CD4-positive, alpha-beta T cell (primary cell): ENCODE results near the gene ACACA. TPM values are rescaled to one million over a fixed set of nuclear protein-coding genes. Genes with fewer than 3 reads are reported as not detected.

Source experiments
- ATAC-seq: fragments of 200-7000 bp; cut with Tn5 transposase; one replicate; pipeline ENCODE4 v1.10.0; 2022; ENCODE audit warnings: mild to moderate bottlenecking; ENCODE audit not compliant: poor library complexity
- CTCF ChIA-PET: fragments of 350-600 bp; sonication (Branson Sonifier 250); formaldehyde crosslinking; loops from one replicate; lab custom pipeline; 2021; ENCODE audit warnings: antibody characterized with exemption, inconsistent platforms; lab: Charles Lee
- POLR2A ChIA-PET: fragments of 350-600 bp; sonication (Branson Sonifier 250); formaldehyde crosslinking; loops from one replicate; lab custom pipeline; 2021; ENCODE audit warnings: antibody characterized with exemption, inconsistent platforms; lab: Charles Lee
- DNase-seq, 14 experiments: peaks; one replicate each; pipeline ENCODE4 v3.0.0-alpha.2; 2013 to 2020; ENCODE audit warnings: mixed read lengths in 2 of 14
- H3K27ac ChIP-seq, 2 donors: one replicate each; pipeline versions ENCODE4 v1.5.1 to v1.7.0; 2013; ENCODE audit warnings: low read length in 2 of 2, low read depth in 1 of 2, mild to moderate bottlenecking in 1 of 2
- H3K27me3 ChIP-seq, 2 experiments: 1 replicate in 1 of 2; 2 replicates in 1 of 2; pipeline versions ENCODE4 v1.6.1 to v1.7.0; 2013; ENCODE audit warnings: low read length in 2 of 2, control low read depth in 1 of 2, mild to moderate bottlenecking in 1 of 2, moderate library complexity in 1 of 2; ENCODE audit not compliant: insufficient read depth in 2 of 2, control insufficient read depth in 1 of 2
- H3K36me3 ChIP-seq: one replicate; pipeline ENCODE4 v1.6.1; 2013; ENCODE audit warnings: low read length, control low read depth; ENCODE audit not compliant: insufficient read depth
- H3K4me1 ChIP-seq: one replicate; pipeline ENCODE4 v1.6.1; 2013; ENCODE audit warnings: low read length, control low read depth; ENCODE audit not compliant: insufficient read depth
- H3K4me3 ChIP-seq: one replicate; pipeline ENCODE4 v1.5.1; 2013; ENCODE audit warnings: mild to moderate bottlenecking, low read length, moderate library complexity
- H3K9me3 ChIP-seq, 2 experiments: 1 replicate in 1 of 2; 2 replicates in 1 of 2; pipeline versions ENCODE4 v1.6.1 to v1.7.0; 2013; ENCODE audit warnings: low read length in 2 of 2, mild to moderate bottlenecking in 2 of 2, control low read depth in 1 of 2, moderate library complexity in 1 of 2; ENCODE audit not compliant: control insufficient read depth in 1 of 2, insufficient read depth in 1 of 2
- H3K27ac Mint-ChIP-seq: one replicate; pipeline ENCODE4 v1.8.0; 2020; ENCODE audit warnings: mixed read lengths
- H3K27me3 Mint-ChIP-seq: one replicate; pipeline ENCODE4 v1.8.0; 2021; ENCODE audit warnings: mixed read lengths
- H3K36me3 Mint-ChIP-seq: one replicate; pipeline ENCODE4 v1.8.0; 2021; ENCODE audit warnings: low read depth, mixed read lengths
- H3K4me1 Mint-ChIP-seq: one replicate; pipeline ENCODE4 v1.8.0; 2021; ENCODE audit warnings: low read depth, mixed read lengths
- H3K4me3 Mint-ChIP-seq: one replicate; pipeline ENCODE4 v1.8.0; 2020; ENCODE audit warnings: mild to moderate bottlenecking, mixed read lengths
- H3K9me3 Mint-ChIP-seq: one replicate; pipeline ENCODE4 v1.8.0; 2020; ENCODE audit warnings: mixed read lengths
- CTCF ChIP-seq: fragments of 200-600 bp; IDR thresholded peaks from one replicate; pipeline ENCODE4 v1.8.0; 2022; ENCODE audit warnings: antibody characterized with exemption, mild to moderate bottlenecking
- intact Hi-C, 2 experiments: fragments of 100-400 bp; cut with DNase I in 1 of 2; cut with micrococcal nuclease in 1 of 2; formaldehyde crosslinking; loops; one replicate each; pipeline versions ENCODE4 v1.15.1 to v1.9.0; 2023 to 2025; cut with DNase I, micrococcal nuclease
- total RNA-seq, 174 experiments: library from RNA in 2 of 174; stranded (reverse) in 2 of 174; gene quantifications; one replicate each; pipeline ENCODE4 v1.2.3 and lab custom pipeline; 2021 to 2026

ACACA gene
- total RNA-seq, 2 experiments from 2014 or later, result 26.0 to 28.9 TPM

GRCh38 chr17:37391146-37391545, 15.5 kb downstream of the ACACA start:
- Mint-ChIP-seq H3K36me3 (no peaks in the 10 kb centered on the region), H3K9me3 (no peaks in the 10 kb centered on the region), H3K27me3 (no peaks in the 10 kb centered on the region), H3K4me3 (no peak overlapping the region), H3K4me1 (peaks cover 14% of the 10 kb centered on the region), H3K27ac (no peak overlapping the region)
- no peak for TF ChIP-seq CTCF
- Histone ChIP-seq H3K9me3 (no peaks in the 10 kb centered on the region), H3K36me3 (no peaks in the 10 kb centered on the region), H3K4me3 (no peak overlapping the region), H3K4me1 (no peaks in the 10 kb centered on the region), H3K27me3 (no peaks in the 10 kb centered on the region), H3K27ac (no peak overlapping the region)
- no peak for DNase-seq
- no peak for ATAC-seq
- intact Hi-C loops, result no loop called here
- ChIA-PET CTCF (interaction anchor here (0.8 to 0.9 kb wide), 2 partner anchors 12 to 18 kb away, joined by 3 read pairs; no protein-coding TSS in a partner anchor), POLR2A (interaction anchor here (0.7 kb wide), 1 partner anchor 24 kb away, joined by 3 read pairs; no protein-coding TSS in a partner anchor)

- Histone ChIP-seq H3K9me3 (no peaks in the 10 kb centered on the region), H3K27me3 (no peaks in the 10 kb centered on the region), H3K27ac (no peak overlapping the region), H3K4me1 (no peaks in the 10 kb centered on the region), H3K4me3 (no peak overlapping the region), H3K36me3 (no peaks in the 10 kb centered on the region)
- no peak for TF ChIP-seq CTCF
- H3K9me3 Mint-ChIP-seq, result no peaks in the 10 kb centered on the region
- DNase-seq, result no peak
- intact Hi-C loops, result no loop called here
- no peaks in the 10 kb centered on the region for H3K27me3 Mint-ChIP-seq
- ATAC-seq, result no peak
- CTCF ChIA-PET, result no interaction called here
- H3K4me3 Mint-ChIP-seq, result no peak overlapping the region
- H3K27ac Mint-ChIP-seq, result no peak overlapping the region
- POLR2A ChIA-PET, result no interaction called here
- no peaks in the 10 kb centered on the region for H3K36me3 Mint-ChIP-seq
- H3K4me1 Mint-ChIP-seq, result peaks cover 14% of the 10 kb centered on the region
Observed at GRCh38 chr17:37389160-37389559, 17.5 kb downstream of the ACACA start.

GRCh38 chr17:37388266-37388665, 18.4 kb downstream of the ACACA start:
- no peaks in the 10 kb centered on the region for H3K36me3 ChIP-seq
- Mint-ChIP-seq H3K9me3 (no peaks in the 10 kb centered on the region), H3K27ac (no peak overlapping the region), H3K4me1 (peaks cover 14% of the 10 kb centered on the region), H3K36me3 (no peaks in the 10 kb centered on the region), H3K27me3 (no peaks in the 10 kb centered on the region), H3K4me3 (no peak overlapping the region)
- no peak overlapping the region for H3K4me3 ChIP-seq
- no peaks in the 10 kb centered on the region for H3K4me1 ChIP-seq
- H3K27ac ChIP-seq, result no peak overlapping the region
- CTCF ChIA-PET, result no interaction called here
- H3K27me3 ChIP-seq, result no peaks in the 10 kb centered on the region
- no peaks in the 10 kb centered on the region for H3K9me3 ChIP-seq
- no peak for TF ChIP-seq CTCF
- DNase-seq (no peak), ATAC-seq (no peak)
- intact Hi-C loops, result no loop called here
- POLR2A ChIA-PET, result no interaction called here
